ENCODE data around the gene GNA14.

Gene GNA14

DNA sequence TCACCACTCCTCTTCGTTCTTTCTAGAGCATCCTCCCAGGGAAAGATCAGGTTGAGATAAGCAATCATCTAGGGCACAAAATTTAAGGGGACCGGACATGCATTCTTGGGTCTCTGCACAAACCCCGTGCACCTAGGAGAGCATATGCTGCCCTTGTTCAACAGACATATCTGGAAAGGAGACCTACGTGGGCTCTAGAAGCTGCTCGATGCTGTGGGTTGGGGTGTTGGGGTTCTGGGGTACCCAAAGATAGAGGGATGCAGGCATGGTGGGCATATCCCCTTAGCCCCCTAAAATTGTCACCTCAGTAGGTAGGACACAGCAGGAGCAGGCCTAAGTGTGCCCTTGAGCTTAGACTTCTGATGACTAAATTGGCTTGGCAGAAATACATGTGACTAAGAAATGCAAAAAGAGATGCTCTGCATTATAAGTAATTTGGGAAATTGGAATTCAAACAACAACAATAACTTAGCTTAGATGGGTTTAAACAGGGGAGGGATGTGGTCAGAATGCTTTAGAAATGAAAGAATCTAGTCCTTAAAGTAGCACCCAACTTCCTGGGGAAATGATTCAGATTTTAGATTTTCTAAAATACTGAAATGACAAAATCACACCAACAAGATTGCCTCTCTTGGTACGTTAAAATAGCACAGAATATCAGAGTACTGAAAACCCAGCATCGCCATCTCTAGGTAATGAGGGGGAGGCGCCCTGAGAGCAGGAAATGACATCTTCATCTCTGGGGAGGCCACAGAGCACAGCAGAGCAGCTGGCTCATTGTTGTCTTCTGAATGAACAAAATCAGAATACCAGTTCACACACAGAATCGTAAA is 172.3 kb downstream of the GNA14 start:
- TF ChIP-seq GATA3 (IDR thresholded peaks at IDR 0.05; ENCODE audit: low read depth, low read length): no peak
- TF ChIP-seq GATA2 (IDR thresholded peaks at IDR 0.05; ENCODE audit: low read depth, low read length): no peak

DNA sequence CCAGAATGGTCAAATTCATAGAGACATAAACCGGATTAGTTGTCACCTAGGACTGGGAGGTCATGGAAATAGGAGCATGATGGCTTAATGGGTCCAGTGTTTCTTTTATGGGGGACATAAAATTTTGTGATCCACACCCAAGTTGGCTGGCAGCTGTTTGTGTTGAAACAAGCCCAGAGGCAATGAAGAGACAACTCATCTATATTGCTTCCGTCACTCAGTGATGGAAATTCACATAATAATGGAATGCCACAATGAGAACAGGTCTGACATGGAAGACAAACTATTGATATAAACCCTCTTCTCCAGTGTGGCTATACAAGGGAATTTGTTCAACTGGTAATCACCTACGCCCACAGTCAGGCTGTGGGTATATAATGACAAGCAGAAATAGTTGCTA is 173.2 kb downstream of the GNA14 start:
- TF ChIP-seq GATA2 (IDR thresholded peaks at IDR 0.05; ENCODE audit: low read depth, low read length) (no peak), GATA3 (IDR thresholded peaks at IDR 0.05; ENCODE audit: low read depth, low read length) (no peak)

DNA sequence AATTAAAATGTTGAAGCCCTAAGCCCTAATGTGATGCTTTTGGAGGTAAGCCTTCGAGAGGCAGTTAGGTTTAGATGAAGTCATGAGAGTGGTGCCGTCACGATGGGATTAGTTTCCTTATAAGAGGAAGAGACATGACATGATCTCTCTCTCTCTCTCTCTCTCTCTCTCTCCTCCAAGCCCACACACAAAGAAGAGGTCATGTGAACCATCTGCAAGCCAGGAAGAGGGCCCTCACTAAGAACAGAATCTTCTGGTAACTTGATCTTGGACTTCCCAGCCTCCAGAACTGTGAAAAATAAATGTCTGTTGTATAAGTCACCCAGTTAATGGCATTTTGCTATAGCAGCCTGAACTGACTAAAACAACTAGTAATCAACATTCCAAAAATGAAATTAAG is 175.5 kb downstream of the GNA14 start:
- no peak for TF ChIP-seq GATA2 (IDR thresholded peaks at IDR 0.05; ENCODE audit: low read depth, low read length)
- no peak for TF ChIP-seq GATA3 (IDR thresholded peaks at IDR 0.05; ENCODE audit: low read depth, low read length)

DNA sequence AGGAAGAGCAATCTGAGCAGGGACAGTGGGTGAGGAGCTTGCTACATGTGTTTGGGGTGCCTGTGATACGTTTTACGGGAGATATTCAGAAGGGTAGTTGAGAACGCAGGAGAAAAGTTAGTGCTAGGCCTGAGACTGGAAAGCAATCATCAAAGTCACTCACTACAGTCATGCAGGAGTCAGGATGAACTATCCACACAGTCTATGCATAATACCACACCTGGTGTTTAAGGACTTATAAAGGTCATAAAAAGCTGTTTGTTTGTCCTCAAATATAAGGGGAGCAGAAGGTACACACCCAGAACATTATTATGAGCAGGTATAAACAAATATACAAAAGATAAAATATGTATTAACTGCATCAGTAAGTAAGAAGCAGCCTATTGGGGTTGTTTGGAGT is 176.6 kb downstream of the GNA14 start:
- TF ChIP-seq GATA3 (IDR thresholded peaks at IDR 0.05; ENCODE audit: low read depth, low read length) (no peak), GATA2 (IDR thresholded peaks at IDR 0.05; ENCODE audit: low read depth, low read length) (no peak)

DNA sequence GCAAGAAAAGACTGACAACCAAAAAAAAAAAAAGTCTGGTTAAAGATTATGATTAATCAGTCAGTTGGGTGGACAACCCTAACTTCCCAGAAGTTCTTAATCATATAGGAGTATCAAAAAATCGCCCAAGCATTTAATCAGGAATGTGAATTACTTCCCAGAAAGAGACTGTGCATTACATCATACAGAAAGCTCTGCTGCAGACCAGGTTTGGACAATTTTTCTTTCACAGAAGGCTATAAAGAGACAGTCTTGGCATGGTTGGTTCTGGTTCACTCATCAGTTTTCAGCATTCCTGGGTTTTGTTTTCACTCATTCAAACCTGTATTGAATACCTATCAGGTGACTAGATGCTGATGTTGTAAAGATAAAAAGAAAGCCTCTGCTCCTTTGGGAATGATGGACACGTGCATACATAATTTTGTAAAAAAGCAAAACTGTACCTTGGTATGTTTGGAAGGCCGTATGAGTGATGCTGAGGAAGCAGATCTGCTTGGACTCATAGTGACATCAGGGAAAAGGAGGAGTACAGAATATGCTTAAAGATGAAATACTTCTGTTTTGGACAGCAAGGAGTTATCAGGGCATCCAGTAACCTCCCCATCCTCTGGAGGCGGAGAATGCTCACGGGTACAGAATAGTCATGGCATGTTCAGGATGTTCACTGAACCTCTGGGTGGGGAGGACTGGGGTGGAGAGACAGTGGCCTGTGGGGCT is 178.4 kb downstream of the GNA14 start:
- TF ChIP-seq GATA3 (IDR thresholded peaks at IDR 0.05; ENCODE audit: low read depth, low read length): no peak
- TF ChIP-seq GATA2 (IDR thresholded peaks at IDR 0.05; ENCODE audit: low read depth, low read length): no peak

DNA sequence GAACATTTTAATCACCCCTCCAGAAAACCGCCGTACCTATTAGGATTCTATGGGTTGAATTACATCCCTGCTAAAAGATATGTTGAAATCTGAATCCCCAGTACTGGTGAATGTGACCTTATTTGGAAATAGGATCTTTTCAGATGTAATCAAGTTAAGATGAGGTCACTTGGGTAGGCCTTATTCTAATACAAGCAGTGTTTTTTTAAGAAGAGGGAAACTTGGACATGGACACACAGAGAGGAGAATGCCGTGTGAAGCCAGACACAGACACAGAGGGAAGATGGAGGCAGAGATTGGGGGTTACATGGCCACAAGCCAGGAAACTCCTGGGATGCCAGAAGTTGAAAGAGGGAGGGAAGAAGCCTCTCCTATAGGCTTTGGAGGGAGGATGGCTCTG is 183.5 kb downstream of the GNA14 start:
- TF ChIP-seq GATA2 (IDR thresholded peaks at IDR 0.05; ENCODE audit: low read depth, low read length) (no peak), GATA3 (IDR thresholded peaks at IDR 0.05; ENCODE audit: low read depth, low read length) (no peak)

DNA sequence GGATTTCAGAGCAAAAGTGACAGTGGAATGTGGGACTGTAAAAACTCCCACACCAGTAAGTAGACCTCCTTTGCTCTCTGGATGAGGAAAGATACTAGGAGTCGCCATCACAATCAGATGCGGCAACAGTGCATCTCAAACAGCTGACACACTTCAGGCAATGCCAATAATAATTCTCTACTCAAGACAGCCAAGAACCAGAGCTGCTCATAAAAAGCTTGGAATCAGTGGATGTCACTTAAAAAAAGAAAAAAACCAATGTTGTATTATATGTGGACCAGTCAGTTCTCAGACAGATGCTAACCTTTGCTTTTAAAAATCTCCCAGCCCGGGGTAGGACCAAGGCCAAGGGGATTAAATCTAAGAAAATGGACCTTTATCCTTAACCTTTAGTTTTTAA is 185.0 kb downstream of the GNA14 start:
- TF ChIP-seq GATA3 (IDR thresholded peaks at IDR 0.05; ENCODE audit: low read depth, low read length): no peak

DNA sequence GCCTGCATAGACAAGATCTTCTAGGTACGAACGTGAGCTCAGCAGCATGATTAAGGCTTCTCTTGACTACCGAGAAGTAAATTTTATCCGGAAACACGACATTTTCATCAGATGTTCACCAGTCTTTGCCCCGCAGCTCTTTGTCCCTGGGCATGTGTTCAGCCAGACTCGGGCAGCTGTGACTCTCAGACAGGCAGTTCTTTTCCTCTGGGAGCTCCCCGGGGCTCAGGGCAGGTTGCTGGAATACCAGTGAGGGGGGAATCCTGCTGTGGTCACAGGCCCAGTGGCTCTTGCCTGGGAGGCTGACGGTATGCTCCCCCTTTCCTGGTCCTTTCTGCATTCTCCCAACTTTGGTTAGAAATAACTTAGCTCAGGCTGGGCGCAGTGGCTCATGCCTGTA is 186.1 kb downstream of the GNA14 start:
- no peak for TF ChIP-seq GATA2 (IDR thresholded peaks at IDR 0.05; ENCODE audit: low read depth, low read length)
- TF ChIP-seq GATA3 (IDR thresholded peaks at IDR 0.05; ENCODE audit: low read depth, low read length): no peak

DNA sequence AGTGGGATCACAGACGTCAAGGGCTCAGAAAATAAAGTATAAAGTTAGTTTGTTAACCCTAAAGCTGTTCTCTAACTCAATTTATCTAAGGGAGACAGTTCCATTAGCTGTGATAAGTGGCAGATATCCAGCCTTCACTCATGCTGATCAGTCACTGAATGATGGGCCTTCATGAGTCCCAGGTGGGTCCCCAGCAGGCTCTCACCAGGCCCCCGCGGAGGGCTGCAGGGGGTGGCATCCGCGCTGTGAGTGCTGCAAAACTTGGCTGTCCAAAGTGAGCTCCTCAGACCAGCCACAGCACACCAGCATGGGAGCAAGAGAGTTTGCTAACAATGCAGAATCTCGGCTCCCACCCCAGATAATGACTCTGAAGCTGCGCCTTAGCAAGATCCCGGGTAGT is 187.2 kb downstream of the GNA14 start:
- no peak for TF ChIP-seq GATA3 (IDR thresholded peaks at IDR 0.05; ENCODE audit: low read depth, low read length)
- no peak for TF ChIP-seq GATA2 (IDR thresholded peaks at IDR 0.05; ENCODE audit: low read depth, low read length)

DNA sequence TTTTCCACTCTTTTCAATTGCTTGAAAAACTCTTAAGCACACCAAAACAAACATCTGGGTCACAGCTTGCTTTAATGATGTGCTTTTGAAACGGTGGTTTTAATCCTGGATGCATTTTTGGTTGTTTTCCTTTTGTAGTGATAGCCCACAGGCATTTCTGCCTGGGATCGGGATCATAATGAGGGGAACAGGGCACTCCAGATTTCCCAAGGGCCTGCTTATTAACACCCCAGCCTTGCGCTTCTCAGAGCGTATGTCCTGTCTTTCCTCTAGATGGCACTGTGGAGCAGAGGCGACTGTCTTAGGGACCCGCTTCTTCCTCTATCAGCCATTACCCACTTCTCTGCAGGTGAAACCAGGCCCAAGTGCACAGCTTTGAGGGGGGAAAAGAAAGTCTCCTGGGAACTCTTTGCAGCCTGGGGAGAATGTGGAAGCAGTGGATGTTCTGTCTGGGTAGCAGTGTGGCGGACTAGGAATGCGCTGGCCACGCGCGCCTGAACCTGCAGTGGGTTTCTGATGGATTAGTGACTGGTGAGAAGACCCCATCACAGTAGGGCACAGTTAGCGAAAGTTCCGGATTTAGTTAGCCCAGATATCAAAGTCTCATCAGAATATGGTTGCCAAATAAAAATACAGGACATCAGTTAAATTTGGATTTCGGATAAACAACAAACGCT is 190.1 kb downstream of the GNA14 start:
- TF ChIP-seq GATA3 (IDR thresholded peaks at IDR 0.05; ENCODE audit: low read depth, low read length) (no peak), GATA2 (IDR thresholded peaks at IDR 0.05; ENCODE audit: low read depth, low read length) (no peak)

DNA sequence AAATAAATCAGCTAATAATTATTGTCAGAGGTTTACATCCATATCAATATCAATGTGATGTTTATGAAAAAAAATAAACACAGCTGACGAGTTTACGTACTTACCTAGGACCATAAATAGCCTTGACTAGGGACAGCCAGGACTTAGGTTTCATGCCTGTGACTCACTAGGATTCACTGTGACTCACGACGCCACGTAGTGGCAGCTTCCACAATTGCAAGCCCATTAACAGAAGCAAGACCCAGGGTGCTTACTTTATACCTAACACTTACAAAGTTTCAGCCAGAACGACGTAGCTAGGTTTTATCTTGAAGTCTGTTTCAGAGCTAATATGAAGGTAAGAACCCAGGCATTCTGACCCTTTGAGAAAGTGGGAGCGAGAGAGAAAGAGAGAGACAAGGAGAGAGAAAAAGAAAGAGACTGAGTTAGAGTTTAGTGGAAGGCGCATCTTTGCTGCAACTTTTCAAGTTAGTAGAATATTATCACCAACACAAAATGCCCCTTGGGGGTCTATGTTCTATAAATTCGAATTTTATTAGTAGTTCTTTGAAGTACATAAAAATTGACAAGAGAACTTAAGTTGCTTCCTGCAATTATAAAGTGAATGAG is 191.2 kb downstream of the GNA14 start:
- TF ChIP-seq GATA2 (IDR thresholded peaks at IDR 0.05; ENCODE audit: low read depth, low read length) (no peak), GATA3 (IDR thresholded peaks at IDR 0.05; ENCODE audit: low read depth, low read length) (no peak)

DNA sequence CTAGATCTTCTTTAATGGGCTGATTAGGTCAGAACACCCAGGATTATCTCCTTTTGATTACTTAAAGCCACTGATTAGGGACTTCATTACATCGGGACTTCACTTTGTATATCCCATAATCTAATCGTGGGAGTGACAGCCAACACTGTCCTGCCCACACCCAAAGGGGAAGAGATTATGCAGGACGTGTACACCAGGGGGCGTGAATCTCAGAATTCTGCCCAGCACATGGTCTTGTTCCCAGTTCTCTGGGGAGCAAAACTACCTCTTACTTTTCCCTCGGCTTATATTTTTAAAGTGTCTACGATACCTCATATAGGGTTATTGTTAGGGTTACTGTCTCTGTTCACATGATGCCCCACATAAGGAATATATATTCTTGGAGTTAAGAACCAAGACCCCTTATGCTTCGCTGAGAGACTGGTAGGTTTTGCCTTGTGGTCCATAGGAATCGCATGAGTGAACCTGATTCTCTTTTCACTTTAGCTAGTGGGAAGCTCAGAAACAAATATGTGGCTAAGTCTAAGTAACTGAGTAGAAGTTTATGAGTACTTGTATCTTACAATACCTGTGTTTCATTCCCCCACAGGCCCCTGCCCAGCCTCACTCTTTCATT is 192.7 kb downstream of the GNA14 start:
- TF ChIP-seq GATA3 (IDR thresholded peaks at IDR 0.05; ENCODE audit: low read depth, low read length): no peak
- no peak for TF ChIP-seq GATA2 (IDR thresholded peaks at IDR 0.05; ENCODE audit: low read depth, low read length)

DNA sequence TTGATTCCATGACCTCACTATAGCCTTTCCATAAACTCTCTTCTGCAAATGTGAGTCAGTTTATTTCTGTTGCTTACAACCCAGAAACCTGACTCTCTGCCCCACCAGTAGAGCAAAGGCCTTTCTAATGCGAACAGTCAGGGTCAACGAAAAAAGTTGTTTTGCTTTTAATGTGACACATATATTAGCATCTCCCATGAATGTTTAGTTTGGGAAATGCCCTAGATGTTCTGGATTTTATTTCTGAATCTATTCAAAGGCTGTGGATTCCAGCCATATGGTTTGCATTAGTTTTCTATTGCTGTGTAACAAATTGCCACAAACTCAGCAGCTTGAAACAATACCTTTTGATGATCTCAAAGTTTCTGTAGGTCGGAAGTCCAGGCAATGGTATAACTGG is 193.5 kb downstream of the GNA14 start:
- no peak for TF ChIP-seq GATA3 (IDR thresholded peaks at IDR 0.05; ENCODE audit: low read depth, low read length)
- no peak for TF ChIP-seq GATA2 (IDR thresholded peaks at IDR 0.05; ENCODE audit: low read depth, low read length)

Measured in SH-SY5Y (cell line).